ENCODE results near the gene CLDN8.

Gene CLDN8

GRCh38 chr21:30216041-30216723, at the start of gene CLDN8:
Gene CLDN8 (minus strand): TSS chr21:30216097. CDS start chr21:30215925, 172 bp downstream.
- DNase-seq (ENCODE audit: low read depth in 2 of 3, low spot score in 2 of 3): no peak

- DNase-seq (ENCODE audit: low read depth in 2 of 3, low spot score in 2 of 3): no peak
Observed at GRCh38 chr21:30257773-30258172, 41.9 kb upstream of the CLDN8 start.

- no peak for DNase-seq (ENCODE audit: low read depth in 2 of 3, low spot score in 2 of 3)
Observed at GRCh38 chr21:30256100-30256499, 40.2 kb upstream of the CLDN8 start.

- no peak for DNase-seq (ENCODE audit: low read depth in 2 of 3, low spot score in 2 of 3)
Observed at GRCh38 chr21:30255679-30256078, 39.8 kb upstream of the CLDN8 start.

GRCh38 chr21:30251781-30252180, 35.9 kb upstream of the CLDN8 start:
- DNase-seq (ENCODE audit: low read depth in 2 of 3, low spot score in 2 of 3): no peak

GRCh38 chr21:30249936-30250335, 34.0 kb upstream of the CLDN8 start:
- no peak for DNase-seq (ENCODE audit: low read depth in 2 of 3, low spot score in 2 of 3)

GRCh38 chr21:30248844-30249243, 32.9 kb upstream of the CLDN8 start:
- no peak for DNase-seq (ENCODE audit: low read depth in 2 of 3, low spot score in 2 of 3)

- no peak for DNase-seq (ENCODE audit: low read depth in 2 of 3, low spot score in 2 of 3)
Observed at GRCh38 chr21:30245061-30245460, 29.2 kb upstream of the CLDN8 start.

GRCh38 chr21:30243691-30244090, 27.8 kb upstream of the CLDN8 start:
- DNase-seq (ENCODE audit: low read depth in 2 of 3, low spot score in 2 of 3): no peak

- DNase-seq (ENCODE audit: low read depth in 2 of 3, low spot score in 2 of 3): no peak
Observed at GRCh38 chr21:30240661-30241060, 24.8 kb upstream of the CLDN8 start.

GRCh38 chr21:30238168-30238567, 22.3 kb upstream of the CLDN8 start:
- no peak for DNase-seq (ENCODE audit: low read depth in 2 of 3, low spot score in 2 of 3)

GRCh38 chr21:30234643-30235042, 18.7 kb upstream of the CLDN8 start:
- no peak for DNase-seq (ENCODE audit: low read depth in 2 of 3, low spot score in 2 of 3)

- DNase-seq (ENCODE audit: low read depth in 2 of 3, low spot score in 2 of 3): no peak
Observed at GRCh38 chr21:30234050-30234449, 18.2 kb upstream of the CLDN8 start.

- no peak for DNase-seq (ENCODE audit: low read depth in 2 of 3, low spot score in 2 of 3)
Observed at GRCh38 chr21:30233228-30234020, 17.5 kb upstream of the CLDN8 start.

- DNase-seq (ENCODE audit: low read depth in 2 of 3, low spot score in 2 of 3): no peak
Observed at GRCh38 chr21:30232011-30232410, 16.1 kb upstream of the CLDN8 start.

- DNase-seq (ENCODE audit: low read depth in 2 of 3, low spot score in 2 of 3): no peak
Observed at GRCh38 chr21:30227633-30228404, 11.9 kb upstream of the CLDN8 start.

GRCh38 chr21:30227128-30227527, 11.2 kb upstream of the CLDN8 start:
- no peak for DNase-seq (ENCODE audit: low read depth in 2 of 3, low spot score in 2 of 3)

- no peak for DNase-seq (ENCODE audit: low read depth in 2 of 3, low spot score in 2 of 3)
Observed at GRCh38 chr21:30223596-30223995, 7.7 kb upstream of the CLDN8 start.

GRCh38 chr21:30222724-30223123, 6.8 kb upstream of the CLDN8 start:
- no peak for DNase-seq (ENCODE audit: low read depth in 2 of 3, low spot score in 2 of 3)

- no peak for DNase-seq (ENCODE audit: low read depth in 2 of 3, low spot score in 2 of 3)
Observed at GRCh38 chr21:30211071-30211470, 4.8 kb downstream of the CLDN8 start.

GRCh38 chr21:30209601-30210000, 6.3 kb downstream of the CLDN8 start:
- no peak for DNase-seq (ENCODE audit: low read depth in 2 of 3, low spot score in 2 of 3)

GRCh38 chr21:30207252-30207579, 8.7 kb downstream of the CLDN8 start:
- no peak for DNase-seq (ENCODE audit: low read depth in 2 of 3, low spot score in 2 of 3)

Data from activated CD8-positive, alpha-beta memory T cell treated with anti-CD3 and anti-CD28 coated beads for 48 hours (primary cell).